T-helper 2 cell (primary cell): ENCODE results near the gene SRR.
"Not testable (repeated sequence)": the region's sequence is repeated elsewhere in the genome, so short reads cannot be mapped to it uniquely, and the experiment has no call there.

Experiments used
- DNase-seq, 5 experiments: peaks; one replicate each; pipeline versions ENCODE4 v3.0.0 to v3.0.0-alpha.2; 2012 to 2022
- total RNA-seq, 2 donors: gene quantifications; one replicate each; lab custom pipeline; 2026; lab: John Stamatoyannopoulos, UW

Gene SRR
- total RNA-seq = 2.2 to 2.3 reads per million in 2 donors

- DNase-seq = peak; percentile 86 to 96 (median 95)
These were observed at the start of gene SRR, which contains the start of gene SMG6 for GRCh38 chr17:2303204-2304188. Gene SRR (plus strand): TSS chr17:2303950. CDS start chr17:2315561, 11,611 bp downstream. Gene SMG6 (minus strand): TSS chr17:2303785. CDS start chr17:2303720, 65 bp downstream.

GRCh38 chr17:2258830-2259229 lies 44.9 kb upstream of the SRR start:
- not testable (repeated sequence) for DNase-seq

GRCh38 chr17:2259769-2260536 lies 43.8 kb upstream of the SRR start:
- DNase-seq = peak in 4 of 5 experiments; percentile 12 to 91 (median 50)

- no peak for DNase-seq
These were observed 41.6 kb upstream of the SRR start for GRCh38 chr17:2262135-2262587.

GRCh38 chr17:2263183-2264066 lies 40.3 kb upstream of the SRR start:
- no peak for DNase-seq

- no peak for DNase-seq
These were observed 39.5 kb upstream of the SRR start for GRCh38 chr17:2264067-2264860.

- DNase-seq = not testable (repeated sequence)
These were observed 38.6 kb upstream of the SRR start for GRCh38 chr17:2265166-2265565.

GRCh38 chr17:2266045-2266864 lies 37.5 kb upstream of the SRR start:
- peak; percentile 23 to 98 (median 73) for DNase-seq

GRCh38 chr17:2266865-2267228 lies 36.9 kb upstream of the SRR start:
- peak in 1 of 5 experiments; percentile 56 for DNase-seq

- no peak for DNase-seq
These were observed 36.4 kb upstream of the SRR start for GRCh38 chr17:2267354-2267753.

GRCh38 chr17:2271985-2272702 lies 31.6 kb upstream of the SRR start:
- peak in 1 of 5 experiments; percentile 60 for DNase-seq

GRCh38 chr17:2274414-2274813 lies 29.3 kb upstream of the SRR start:
- DNase-seq = no peak

- DNase-seq = peak in 1 of 5 experiments; percentile 73
These were observed 28.0 kb upstream of the SRR start for GRCh38 chr17:2275722-2276121.

- DNase-seq = no peak
These were observed 26.1 kb upstream of the SRR start for GRCh38 chr17:2277429-2278170.

- no peak for DNase-seq
These were observed 24.0 kb upstream of the SRR start for GRCh38 chr17:2279707-2280106.

- peak in 2 of 5 experiments; percentile 44 to 65 for DNase-seq
These were observed 21.4 kb upstream of the SRR start for GRCh38 chr17:2282297-2282873.

- no peak for DNase-seq
These were observed 20.4 kb upstream of the SRR start for GRCh38 chr17:2283302-2283701.

GRCh38 chr17:2289878-2290478 lies 13.8 kb upstream of the SRR start:
- no peak for DNase-seq
